ENCODE measurements around the gene SHOX.

- TF ChIP-seq CTCF (IDR thresholded peaks at IDR 0.05; ENCODE audit: low read depth, low read length, poor library complexity, severe bottlenecking) = no peak
- no peak for TF ChIP-seq EZH2phosphoT487 (IDR thresholded peaks at IDR 0.05; ENCODE audit: borderline replicate concordance, low read length)
These were observed 1.3 kb downstream of the SHOX start for GRCh38 chrX:631802-632365.

Measured in DOHH2 (cell line).